Ovary (tissue), 9 donors: ENCODE data around the gene PCDHGB7. TPM values are rescaled to one million over a fixed set of nuclear protein-coding genes. Genes with fewer than 3 reads are reported as not detected.
"Not testable (repeated sequence)": the region's sequence is repeated elsewhere in the genome, so short reads cannot be mapped to it uniquely, and the experiment has no call there.

ENCODE experiments used
- DNase-seq, 5 donors: peaks; one replicate each; pipeline ENCODE4 v3.0.0-alpha.2; 2019 to 2020
- H3K27ac ChIP-seq, 2 donors: fragments of 200-600 bp; one replicate each; pipeline versions ENCODE4 v1.5.1 to v1.8.0; 2019 to 2022
- H3K27me3 ChIP-seq: fragments of 200-600 bp; one replicate; pipeline ENCODE4 v1.8.0; 2022
- H3K36me3 ChIP-seq: fragments of 200-600 bp; sonication (generic); one replicate; pipeline ENCODE4 v1.5.1; 2019
- H3K4me1 ChIP-seq: one replicate; pipeline ENCODE4 v1.8.1; 2013; ENCODE audit warnings: mild to moderate bottlenecking, moderate library complexity; ENCODE audit not compliant: insufficient read depth
- H3K4me3 ChIP-seq: fragments of 200-600 bp; sonication (generic); one replicate; pipeline ENCODE4 v1.5.1; 2017
- H3K9me3 ChIP-seq, 2 donors: fragments of 200-600 bp in 1 of 2; sonication (generic) in 1 of 2; one replicate each; pipeline versions ENCODE4 v1.5.1 to v1.8.1; 2013 to 2019; ENCODE audit warnings: mild to moderate bottlenecking in 1 of 2, moderate library complexity in 1 of 2
- CTCF ChIP-seq, 3 donors: fragments of 450-650 bp in 2 of 3; fragments of 200-600 bp in 1 of 3; IDR thresholded peaks; one replicate each; pipeline versions ENCODE4 v1.5.1 to v1.8.0; 2016 to 2022; ENCODE audit warnings: antibody characterized with exemption in 3 of 3, mild to moderate bottlenecking in 1 of 3
- EP300 ChIP-seq: sonication (generic); formaldehyde crosslinking; IDR thresholded peaks from one replicate; pipeline ENCODE4 v1.6.1; 2017; ENCODE audit warnings: antibody characterized with exemption
- POLR2A ChIP-seq: fragments of 450-650 bp; IDR thresholded peaks from one replicate; pipeline ENCODE4 v1.6.1; 2017; ENCODE audit warnings: antibody characterized with exemption, mild to moderate bottlenecking, moderate library complexity
- WGBS, 3 donors: extraction: QIAGEN DNeasy Blood & Tissue Kit in 1 of 3; methylation state at CpG; one replicate each; pipeline versions ENCODE4 v1.1.5 to v1.1.7; 2013 to 2017; 5-methylcytosine and 5-hydroxymethylcytosine counted together
- intact Hi-C, 4 donors: fragments of 100-400 bp; cut with DNase I; formaldehyde crosslinking; loops; one replicate each; pipeline versions ENCODE4 v1.11.0 to v1.15.1; 2022 to 2023
- polyA plus RNA-seq, 2 donors: library from polyadenylated mRNA; stranded (reverse); fragments of 200-250 nt in 1 of 2; fragments of 350-450 nt in 1 of 2; fragmentation: Illumina TruSeq in 1 of 2; extraction: RNeasy Lipid Tissue Mini Kit (QIAGEN cat#74804) in 1 of 2; gene quantifications; one replicate each; pipeline ENCODE4 v1.2.3, GENCODE V29; 2013 to 2014
- total RNA-seq, 7 donors: library from RNA; depleted of rRNA in 2 of 7; stranded (reverse); fragments of >200 nt in 2 of 7; fragmentation: NEBNext Ultra II Directional in 3 of 7; extraction: Animal tissue kit (Norgen Biotek cat#: 25700) in 3 of 7; gene quantifications; one replicate each; pipeline versions ENCODE4 v1.1.0 to v1.2.4, GENCODE V29; 2016 to 2023
- donor health status: DM: no; HTN: no; CAD: no; lungs with moderate emphysema.
- donor health status: DM: no; HTN: no; CAD: no.
- donor health status: Bipolar disorder and iron deficiency.
- donor health status: DM: yes; HTN: yes; CAD: no.
- donor health status: DM: no; HTN: no; CAD: no.
- donor health status: DM: yes; HTN: yes; CAD: no.

PCDHGB7 gene
- total and polyA plus RNA-seq, 9 donors = 8.0 to 22.9 (median 19.9) TPM

DNA sequence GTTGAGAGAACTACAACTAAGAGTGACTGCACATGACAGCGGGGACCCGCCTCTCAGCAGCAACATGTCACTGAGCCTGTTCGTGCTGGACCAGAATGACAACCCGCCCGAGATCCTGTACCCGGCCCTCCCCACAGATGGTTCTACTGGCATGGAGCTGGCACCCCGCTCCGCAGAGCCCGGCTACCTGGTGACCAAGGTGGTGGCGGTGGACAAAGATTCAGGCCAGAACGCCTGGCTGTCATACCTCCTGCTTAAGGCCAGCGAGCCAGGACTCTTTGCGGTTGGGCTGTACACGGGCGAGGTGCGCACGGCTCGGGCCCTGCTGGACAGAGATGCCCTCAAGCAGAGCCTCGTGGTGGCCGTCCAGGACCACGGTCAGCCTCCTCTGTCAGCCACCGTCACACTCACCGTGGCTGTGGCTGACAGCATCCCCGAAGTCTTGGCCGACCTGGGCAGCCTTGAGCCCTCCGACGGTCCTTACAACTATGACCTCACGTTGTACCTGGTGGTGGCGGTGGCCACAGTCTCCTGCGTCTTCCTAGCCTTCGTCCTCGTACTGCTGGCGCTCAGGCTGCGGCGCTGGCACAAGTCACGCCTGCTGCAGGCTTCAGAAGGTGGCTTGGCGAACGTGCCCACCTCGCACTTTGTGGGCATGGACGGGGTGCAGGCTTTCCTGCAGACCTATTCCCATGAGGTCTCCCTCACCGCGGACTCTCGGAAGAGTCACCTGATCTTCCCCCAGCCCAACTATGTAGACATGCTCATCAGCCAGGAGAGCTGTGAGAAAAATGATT is 32.8 kb upstream of the PCDHGB7 start:
- WGBS, 3 donors = 38 to 57% (median 47%) methylated on average over 36 to 43 of the region's 43 CpGs
- Histone ChIP-seq H3K27me3 (no peaks in the 10 kb centered on the region), H3K9me3 (peaks cover 16 to 49% of the 10 kb centered on the region in 2 donors), H3K4me3 (no peak overlapping the region), H3K4me1 (no peaks in the 10 kb centered on the region), H3K27ac (no peak overlapping the region), H3K36me3 (no peaks in the 10 kb centered on the region)
- TF ChIP-seq CTCF (IDR thresholded peaks at IDR 0.05) = no peak
- no peak for TF ChIP-seq EP300
- no peak for TF ChIP-seq POLR2A
- intact Hi-C loops = no loop called here
- DNase-seq = no peak

DNA sequence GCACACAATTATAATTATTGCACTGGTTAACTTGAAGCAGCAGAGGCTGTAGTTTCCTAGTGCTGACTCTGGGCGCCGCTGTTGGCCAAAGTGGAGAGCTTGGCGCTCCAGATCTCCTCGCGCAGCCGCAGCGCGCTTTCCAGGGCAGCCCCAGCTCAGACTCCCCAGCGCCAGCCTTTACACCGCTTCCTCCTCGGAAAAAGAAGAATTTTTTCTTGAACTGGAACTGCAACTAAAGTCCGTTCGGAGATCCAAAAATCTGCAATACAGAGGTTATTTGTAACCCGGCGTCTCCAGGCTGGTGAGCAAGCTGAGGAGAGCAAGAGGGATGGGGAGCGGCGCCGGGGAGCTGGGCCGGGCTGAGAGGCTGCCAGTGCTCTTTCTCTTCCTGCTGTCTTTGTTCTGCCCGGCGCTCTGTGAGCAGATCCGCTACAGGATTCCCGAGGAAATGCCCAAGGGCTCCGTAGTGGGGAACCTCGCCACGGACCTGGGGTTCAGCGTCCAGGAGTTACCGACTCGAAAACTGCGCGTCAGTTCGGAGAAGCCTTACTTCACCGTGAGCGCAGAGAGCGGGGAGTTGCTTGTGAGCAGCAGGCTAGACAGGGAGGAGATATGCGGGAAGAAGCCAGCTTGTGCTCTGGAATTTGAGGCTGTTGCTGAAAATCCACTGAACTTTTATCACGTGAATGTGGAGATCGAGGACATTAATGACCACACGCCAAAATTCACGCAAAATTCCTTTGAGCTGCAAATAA is 29.7 kb upstream of the PCDHGB7 start, which contains the start of gene PCDHGB4:
Gene PCDHGB4, plus strand, starts transcription at position 142 of the 755 bp plus-strand sequence. Its CDS starts 187 bp downstream, at position 329.
- H3K9me3 ChIP-seq = peaks cover 19 to 61% of the 10 kb centered on the region in 2 donors
- intact Hi-C loops, H3K36me3 ChIP-seq, H3K4me3 ChIP-seq, H3K27ac ChIP-seq, H3K27me3 ChIP-seq, DNase-seq, H3K4me1 ChIP-seq: not testable (repeated sequence)
- WGBS, 3 donors = 11 to 16% (median 11%) methylated on average over 22 to 24 of the region's 40 CpGs

DNA sequence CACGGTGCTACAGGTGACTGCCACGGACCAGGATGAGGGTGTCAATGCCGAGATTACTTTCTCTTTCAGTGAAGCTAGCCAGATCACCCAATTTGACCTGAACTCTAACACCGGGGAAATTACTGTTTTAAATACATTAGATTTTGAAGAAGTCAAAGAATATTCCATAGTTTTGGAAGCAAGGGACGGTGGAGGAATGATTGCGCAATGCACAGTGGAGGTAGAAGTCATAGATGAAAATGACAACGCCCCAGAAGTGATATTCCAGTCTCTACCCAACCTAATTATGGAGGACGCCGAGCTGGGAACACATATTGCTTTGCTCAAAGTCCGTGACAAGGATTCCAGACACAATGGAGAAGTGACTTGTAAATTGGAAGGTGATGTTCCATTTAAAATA is 28.8 kb upstream of the PCDHGB7 start:
- no peaks in the 10 kb centered on the region for H3K27me3 ChIP-seq
- intact Hi-C loops = loop anchor here in 1 of 4 donors (1.0 kb wide), 1 partner anchor 7 kb away; no protein-coding TSS in a partner anchor
- 45 to 55% (median 47%) methylated on average over 10 of the region's 10 CpGs for WGBS, 3 donors
- no peak overlapping the region for H3K4me3 ChIP-seq
- peaks cover 19 to 57% of the 10 kb centered on the region in 2 donors for H3K9me3 ChIP-seq
- H3K4me1 ChIP-seq = no peaks in the 10 kb centered on the region
- no peaks in the 10 kb centered on the region for H3K36me3 ChIP-seq
- no peak overlapping the region for H3K27ac ChIP-seq
- TF ChIP-seq POLR2A = no peak
- no peak for TF ChIP-seq CTCF (IDR thresholded peaks at IDR 0.05)
- DNase-seq = no peak

GRCh38 chr5:141389153-141390042 is 28.1 kb upstream of the PCDHGB7 start:
- Histone ChIP-seq H3K4me1 (no peaks in the 10 kb centered on the region), H3K27me3 (no peaks in the 10 kb centered on the region), H3K36me3 (no peaks in the 10 kb centered on the region), H3K9me3 (peaks cover 15 to 61% of the 10 kb centered on the region in 2 donors), H3K27ac (no peak overlapping the region), H3K4me3 (no peak overlapping the region)
- no peak for TF ChIP-seq EP300
- TF ChIP-seq CTCF (IDR thresholded peaks at IDR 0.05) = no peak
- TF ChIP-seq POLR2A = no peak
- 30 to 46% (median 32%) methylated on average over 50 to 77 of the region's 77 CpGs for WGBS, 3 donors
- DNase-seq = no peak
- intact Hi-C loops = loop anchor here in 2 of 4 donors (1.0 to 10.0 kb wide), 2 partner anchors 8 to 165 kb away; no protein-coding TSS in a partner anchor
